ENCODE data around the gene CACNA2D2. TPM values are rescaled to one million over a fixed set of nuclear protein-coding genes. Genes with fewer than 3 reads are reported as not detected.

Gene CACNA2D2
- total and polyA plus RNA-seq, 7 donors: 0.14 to 1.6 (median 0.83) TPM

DNA sequence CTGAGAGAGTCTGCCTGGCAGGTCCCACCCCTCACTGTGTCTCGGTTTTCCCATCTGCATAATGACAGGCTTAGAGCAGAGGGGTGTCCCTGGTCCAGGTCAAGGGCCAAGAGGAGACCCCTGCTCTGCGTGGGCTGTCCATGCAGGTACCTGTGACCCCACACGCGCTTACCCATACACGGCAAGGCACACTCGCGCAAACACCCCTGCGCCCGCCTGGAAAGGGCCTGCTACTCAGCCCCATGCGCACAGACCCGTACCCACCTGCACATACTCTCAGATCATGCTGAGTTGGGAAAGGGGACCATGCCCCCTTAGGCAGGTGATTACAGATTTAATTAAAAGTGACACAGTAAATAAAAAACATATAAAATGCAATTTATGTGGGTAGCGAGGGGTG lies 120.7 kb downstream of the CACNA2D2 start:
- H3K9me3 ChIP-seq: no peaks in the 10 kb centered on the region
- intact Hi-C loops (cut with DNase I): no loop called here
- H3K27me3 ChIP-seq (ENCODE audit: insufficient read depth in 3 of 3, low read length in 2 of 3): no peaks in the 10 kb centered on the region
- no peaks in the 10 kb centered on the region for H3K36me3 ChIP-seq (ENCODE audit: insufficient read depth in 1 of 2, low read depth in 1 of 2)
- 93 to 98% (median 94%) methylated on average over 12 of the region's 12 CpGs for WGBS, 3 donors
- TF ChIP-seq, protein P1, sequence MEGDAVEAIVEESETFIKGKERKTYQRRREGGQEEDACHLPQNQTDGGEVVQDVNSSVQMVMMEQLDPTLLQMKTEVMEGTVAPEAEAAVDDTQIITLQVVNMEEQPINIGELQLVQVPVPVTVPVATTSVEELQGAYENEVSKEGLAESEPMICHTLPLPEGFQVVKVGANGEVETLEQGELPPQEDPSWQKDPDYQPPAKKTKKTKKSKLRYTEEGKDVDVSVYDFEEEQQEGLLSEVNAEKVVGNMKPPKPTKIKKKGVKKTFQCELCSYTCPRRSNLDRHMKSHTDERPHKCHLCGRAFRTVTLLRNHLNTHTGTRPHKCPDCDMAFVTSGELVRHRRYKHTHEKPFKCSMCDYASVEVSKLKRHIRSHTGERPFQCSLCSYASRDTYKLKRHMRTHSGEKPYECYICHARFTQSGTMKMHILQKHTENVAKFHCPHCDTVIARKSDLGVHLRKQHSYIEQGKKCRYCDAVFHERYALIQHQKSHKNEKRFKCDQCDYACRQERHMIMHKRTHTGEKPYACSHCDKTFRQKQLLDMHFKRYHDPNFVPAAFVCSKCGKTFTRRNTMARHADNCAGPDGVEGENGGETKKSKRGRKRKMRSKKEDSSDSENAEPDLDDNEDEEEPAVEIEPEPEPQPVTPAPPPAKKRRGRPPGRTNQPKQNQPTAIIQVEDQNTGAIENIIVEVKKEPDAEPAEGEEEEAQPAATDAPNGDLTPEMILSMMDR (IDR thresholded peaks at IDR 0.05): no peak
- no peaks in the 10 kb centered on the region for H3K4me1 ChIP-seq
- no peak overlapping the region for H3K4me3 ChIP-seq
- DNase-seq (no peak), ATAC-seq (no peak)
- no peak overlapping the region for H3K27ac ChIP-seq

DNA sequence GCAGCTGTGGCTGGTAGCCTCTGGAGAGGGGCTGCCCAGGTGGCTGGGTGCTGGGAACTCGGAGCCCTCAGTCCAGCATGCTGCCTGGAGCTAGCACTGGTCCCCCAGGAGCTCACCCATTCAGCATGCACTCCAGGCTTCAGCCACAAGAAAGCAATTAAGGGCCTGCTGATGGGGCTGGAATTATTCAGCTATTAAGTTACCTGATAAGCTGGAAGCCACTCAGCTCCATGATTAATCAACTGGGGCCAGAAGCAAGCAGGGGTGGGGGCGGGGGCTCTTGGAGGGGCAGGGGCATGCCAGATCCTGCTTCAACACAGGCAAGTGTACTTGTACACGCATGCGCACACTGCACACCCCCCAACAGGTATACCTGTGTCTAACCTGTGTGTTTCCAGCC lies 122.1 kb downstream of the CACNA2D2 start:
- Histone ChIP-seq H3K27ac (no peak overlapping the region), H3K36me3 (ENCODE audit: insufficient read depth in 1 of 2, low read depth in 1 of 2) (no peaks in the 10 kb centered on the region), H3K4me1 (no peaks in the 10 kb centered on the region), H3K27me3 (ENCODE audit: insufficient read depth in 3 of 3, low read length in 2 of 3) (no peaks in the 10 kb centered on the region), H3K4me3 (no peak overlapping the region), H3K9me3 (no peaks in the 10 kb centered on the region)
- WGBS, 3 donors: 94 to 98% (median 97%) methylated on average over 4 of the region's 4 CpGs
- TF ChIP-seq, protein P1 (IDR thresholded peaks at IDR 0.05): no peak
- intact Hi-C loops (cut with DNase I): no loop called here
- ATAC-seq (no peak), DNase-seq (no peak)

DNA sequence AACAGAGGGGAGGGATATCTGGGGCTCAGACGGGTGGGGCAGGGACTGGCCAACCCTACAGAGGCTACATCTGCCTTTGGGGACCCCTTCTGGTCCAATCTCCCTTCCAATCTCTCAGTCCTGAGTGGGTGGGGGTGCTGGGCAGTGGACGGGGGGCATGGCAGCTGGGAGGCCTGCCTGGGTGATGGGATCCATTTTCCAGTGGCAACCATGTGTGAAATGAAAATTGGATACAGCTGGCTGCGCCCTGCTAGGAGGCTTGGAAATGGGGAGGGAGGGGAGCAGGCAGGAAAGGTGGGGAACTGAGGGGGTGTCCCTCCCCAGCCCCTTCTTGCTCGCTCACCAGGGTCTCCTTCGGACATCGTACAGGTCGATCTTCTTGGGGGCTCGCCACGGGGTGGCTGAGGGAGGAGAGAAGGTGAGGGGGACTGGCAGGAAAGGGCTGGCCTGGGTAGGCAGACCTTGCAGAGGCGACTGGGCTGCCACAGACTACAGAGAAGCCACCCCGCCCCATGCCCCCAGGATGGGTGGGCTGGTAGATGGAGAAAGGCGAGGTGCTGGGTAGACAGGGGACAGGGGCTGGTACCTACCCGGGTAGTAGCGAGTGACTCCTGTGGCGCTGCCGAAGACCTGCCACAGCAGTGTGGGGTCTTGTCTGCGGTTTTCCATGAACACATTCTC lies 122.9 kb downstream of the CACNA2D2 start:
- H3K36me3 ChIP-seq (ENCODE audit: insufficient read depth in 1 of 2, low read depth in 1 of 2): no peaks in the 10 kb centered on the region
- no peaks in the 10 kb centered on the region for H3K4me1 ChIP-seq
- intact Hi-C loops (cut with DNase I): no loop called here
- DNase-seq: no peak
- ATAC-seq: no peak
- no peaks in the 10 kb centered on the region for H3K27me3 ChIP-seq (ENCODE audit: insufficient read depth in 3 of 3, low read length in 2 of 3)
- TF ChIP-seq, protein P1 (IDR thresholded peaks at IDR 0.05): no peak
- H3K4me3 ChIP-seq: no peak overlapping the region
- H3K9me3 ChIP-seq: no peaks in the 10 kb centered on the region
- H3K27ac ChIP-seq: no peak overlapping the region
- 82 to 88% (median 84%) methylated on average over 17 of the region's 17 CpGs for WGBS, 3 donors

DNA sequence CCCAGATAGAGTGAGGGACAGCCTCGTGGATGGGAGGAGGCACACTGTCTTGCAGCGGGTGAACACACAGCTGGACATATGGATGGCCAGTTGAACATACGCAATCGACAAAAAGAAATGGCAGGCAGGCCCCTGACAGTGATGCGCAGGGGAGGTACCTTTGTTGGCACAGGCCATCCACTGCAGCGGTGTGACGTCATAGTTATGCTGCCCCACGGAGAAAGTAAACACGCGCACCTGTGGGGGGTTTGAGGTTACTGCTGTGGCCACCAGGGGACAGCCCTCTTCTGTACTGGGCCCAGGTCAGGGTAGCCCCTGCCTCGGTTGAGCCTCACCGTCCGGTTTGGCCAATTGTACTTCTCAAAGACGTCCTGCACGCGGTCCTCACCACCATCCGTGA lies 124.7 kb downstream of the CACNA2D2 start:
- H3K4me3 ChIP-seq: no peak overlapping the region
- intact Hi-C loops (cut with DNase I): no loop called here
- no peaks in the 10 kb centered on the region for H3K36me3 ChIP-seq (ENCODE audit: insufficient read depth in 1 of 2, low read depth in 1 of 2)
- H3K9me3 ChIP-seq: no peaks in the 10 kb centered on the region
- no peak for ATAC-seq
- 93 to 94% (median 93%) methylated on average over 17 of the region's 17 CpGs for WGBS, 3 donors
- TF ChIP-seq, protein P1 (IDR thresholded peaks at IDR 0.05): no peak
- no peaks in the 10 kb centered on the region for H3K4me1 ChIP-seq
- no peaks in the 10 kb centered on the region for H3K27me3 ChIP-seq (ENCODE audit: insufficient read depth in 3 of 3, low read length in 2 of 3)
- H3K27ac ChIP-seq: no peak overlapping the region
- DNase-seq: no peak

DNA sequence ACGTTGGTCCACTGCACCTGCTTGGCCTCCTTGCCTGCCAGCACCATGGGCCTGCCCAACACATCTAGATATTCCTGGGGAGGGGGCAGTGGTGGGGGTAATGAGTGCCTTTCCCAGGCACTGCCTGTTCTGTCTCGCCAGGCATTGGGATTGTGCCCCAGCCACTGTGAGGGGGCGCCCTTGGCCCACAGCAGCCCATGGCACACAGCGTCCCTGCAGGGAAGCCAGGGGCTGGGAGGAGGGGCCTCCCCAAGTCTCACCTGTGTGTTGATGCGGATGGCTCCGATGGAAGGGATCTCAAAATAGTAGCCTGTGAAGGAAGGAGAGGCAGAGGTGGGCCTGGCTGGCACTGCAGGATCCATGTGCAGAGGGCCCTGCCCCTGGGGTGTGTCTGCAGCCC lies 125.4 kb downstream of the CACNA2D2 start:
- DNase-seq (no peak), ATAC-seq (no peak)
- H3K4me1 ChIP-seq: no peaks in the 10 kb centered on the region
- TF ChIP-seq, protein P1 (IDR thresholded peaks at IDR 0.05): no peak
- no peaks in the 10 kb centered on the region for H3K27me3 ChIP-seq (ENCODE audit: insufficient read depth in 3 of 3, low read length in 2 of 3)
- H3K4me3 ChIP-seq: no peak overlapping the region
- no peaks in the 10 kb centered on the region for H3K9me3 ChIP-seq
- H3K36me3 ChIP-seq (ENCODE audit: insufficient read depth in 1 of 2, low read depth in 1 of 2): no peaks in the 10 kb centered on the region
- WGBS, 3 donors: 73 to 87% (median 83%) methylated on average over 6 of the region's 6 CpGs
- H3K27ac ChIP-seq: no peak overlapping the region
- intact Hi-C loops (cut with DNase I): no loop called here

All from psoas muscle (tissue), 8 donors.